Right lobe of liver (tissue), 4 donors: ENCODE data around the gene CIBAR2.

ENCODE experiments used
- CTCF ChIP-seq, 4 donors: fragments of 200-600 bp in 3 of 4; fragments of 450-650 bp in 1 of 4; IDR thresholded peaks; one replicate each; pipeline versions ENCODE4 v1.5.1 to v1.8.0; 2016 to 2022; ENCODE audit warnings: antibody characterized with exemption in 4 of 4, mild to moderate bottlenecking in 2 of 4
- POLR2A ChIP-seq: fragments of 450-650 bp; IDR thresholded peaks from one replicate; pipeline ENCODE4 v1.6.1; 2017; ENCODE audit warnings: antibody characterized with exemption, mild to moderate bottlenecking
- donor health status: DM: no; HTN: no; CAD: no.
- donor health status: DM: no; HTN: no; CAD: no.
- donor health status: DM: no; HTN: yes; CAD: no.

- no peak for TF ChIP-seq CTCF (IDR thresholded peaks at IDR 0.05)
- TF ChIP-seq POLR2A = no peak
Measured at GRCh38 chr16:85062323-85062722, 49.9 kb downstream of the CIBAR2 start.
